ENCODE data around the gene CCIN. TPM values are rescaled to one million over a fixed set of nuclear protein-coding genes. Genes with fewer than 3 reads are reported as not detected.

The CCIN gene
- total and polyA plus RNA-seq, 2 of the 4 experiments (the other 2 are of a cell fraction): 0.80 to 1.1 TPM

DNA sequence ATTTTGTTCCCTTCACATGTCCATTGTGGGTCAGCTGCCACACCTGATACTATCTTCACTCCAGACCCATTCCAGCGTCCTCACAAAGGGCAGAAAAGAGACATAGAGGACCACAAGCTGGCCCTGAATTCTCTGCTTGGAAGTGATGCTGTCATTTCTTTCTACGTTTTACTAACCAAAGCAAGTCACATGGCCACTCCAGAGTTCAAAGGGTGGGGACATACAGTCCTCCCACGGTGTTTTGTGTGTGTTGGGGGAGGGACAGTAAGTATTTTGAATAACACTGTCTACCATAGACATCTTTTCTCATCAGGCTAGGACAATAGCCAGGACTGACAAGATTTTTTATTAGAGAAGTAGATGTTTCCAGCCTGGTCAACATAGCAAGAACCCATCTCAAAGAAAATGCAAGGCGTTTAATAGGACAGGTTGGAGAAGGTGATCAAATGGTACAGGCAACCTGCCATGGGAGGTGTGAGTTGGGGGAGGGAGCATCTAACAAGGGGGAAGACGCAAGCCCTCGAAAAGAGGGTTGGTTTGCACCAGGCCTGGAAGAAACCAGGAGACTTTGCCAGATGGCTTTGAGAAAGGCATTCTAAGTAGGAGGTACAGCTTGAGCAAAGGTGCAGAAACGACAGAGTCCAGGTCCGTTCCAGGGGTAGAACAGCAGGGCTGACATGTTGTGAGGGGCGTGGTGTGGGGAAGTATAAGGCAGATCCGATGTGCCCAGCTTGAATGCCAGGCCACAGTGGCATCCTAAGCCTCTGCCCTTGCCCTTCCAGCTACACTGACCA lies 43.9 kb upstream of the CCIN start:
- WGBS, 2 experiments (ENCODE audit: extremely low coverage in 2 of 2, insufficient read length in 1 of 2): 93% methylated on average over 4 of the region's 10 CpGs; no CpG with 5 or more reads in 1 of the 2 experiments
- Histone ChIP-seq H4K20me1 (ENCODE audit: insufficient read depth, low read length) (no peaks in the 10 kb centered on the region), H2AK5ac (ENCODE audit: low read depth, low read length) (no peak overlapping the region), H3K27me3 (ENCODE audit: control insufficient read depth, insufficient read depth, low read length) (no peaks in the 10 kb centered on the region), H2BK5ac (ENCODE audit: low read depth, low read length, poor library complexity, severe bottlenecking) (no peak overlapping the region), H3K9me1 (ENCODE audit: insufficient read depth, low read length) (no peaks in the 10 kb centered on the region; the same call in 1 of the 2 replicates), H3K4me1 (ENCODE audit: control insufficient read depth, insufficient read depth, low read length) (no peaks in the 10 kb centered on the region), H3K4me3 (ENCODE audit: insufficient read depth, low read depth, low read length) (no peak overlapping the region), H2BK15ac (ENCODE audit: low read depth, low read length) (no peak overlapping the region), H4K5ac (ENCODE audit: low read depth, low read length) (no peak overlapping the region), H3K18ac (ENCODE audit: low read depth, low read length) (no peak overlapping the region), H3K9me3 (ENCODE audit: control insufficient read depth, insufficient read depth, low read length) (no peaks in the 10 kb centered on the region), H2AFZ (replicated peaks; ENCODE audit: low read length, poor library complexity) (no peak overlapping the region), H3K36me3 (ENCODE audit: control insufficient read depth, insufficient read depth, low read length) (peaks cover 40% of the 10 kb centered on the region), H3K27ac (ENCODE audit: insufficient read depth, low read length) (no peak overlapping the region), H3K23ac (ENCODE audit: low read depth, low read length) (no peak overlapping the region), H3K14ac (replicated peaks; ENCODE audit: low read depth, low read length) (no peak overlapping the region), H2BK120ac (ENCODE audit: low read depth, low read length) (no peak overlapping the region), H4K91ac (ENCODE audit: insufficient read depth, low read depth, low read length) (no peak overlapping the region), H2AK9ac (replicated peaks; ENCODE audit: low read depth, low read length, poor library complexity) (no peak overlapping the region), H3K79me1 (ENCODE audit: low read depth in 1 of 2, low read length in 2 of 2) (0 out of 4 replicates have a peak, but pooled peaks cover 0 to 3% of the 10 kb centered on the region in 2 experiments), H2BK20ac (ENCODE audit: low read depth, low read length) (no peak overlapping the region), H4K8ac (ENCODE audit: low read depth in 2 of 2, low read length in 2 of 2) (no peak overlapping the region), H3K56ac (ENCODE audit: extremely low read depth, insufficient read depth, low read length) (no peak overlapping the region), H3K9ac (ENCODE audit: low read depth, low read length) (no peak overlapping the region), H3K4me2 (ENCODE audit: low read depth, low read length) (no peak overlapping the region), H3K4ac (ENCODE audit: low read depth, low read length) (no peak overlapping the region)
- DNase-seq: no peak
- no TSS peak for BruUV-seq (replicated peaks)
- TF ChIP-seq POLR2A (IDR thresholded peaks at IDR 0.05; ENCODE audit: low read depth, low read length) (no peak), RCOR1 (IDR thresholded peaks at IDR 0.05; ENCODE audit: insufficient replicate concordance, low read length) (no peak), SMC3 (IDR thresholded peaks at IDR 0.05; ENCODE audit: low read depth, low read length) (no peak), MAZ (IDR thresholded peaks at IDR 0.05; ENCODE audit: borderline replicate concordance, low read depth, low read length) (no peak), MXI1 (IDR thresholded peaks at IDR 0.05; ENCODE audit: borderline replicate concordance, low read depth, low read length) (no peak), NFE2L2 (IDR thresholded peaks at IDR 0.05; ENCODE audit: low read depth, low read length) (no peak), BHLHE40 (IDR thresholded peaks at IDR 0.05; ENCODE audit: low read depth, low read length) (no peak), FOS (IDR thresholded peaks at IDR 0.05; ENCODE audit: low read depth, low read length) (no peak), MAFK (IDR thresholded peaks at IDR 0.05; ENCODE audit: low read depth, low read length) (no peak)
- TF ChIP-seq, protein P1, sequence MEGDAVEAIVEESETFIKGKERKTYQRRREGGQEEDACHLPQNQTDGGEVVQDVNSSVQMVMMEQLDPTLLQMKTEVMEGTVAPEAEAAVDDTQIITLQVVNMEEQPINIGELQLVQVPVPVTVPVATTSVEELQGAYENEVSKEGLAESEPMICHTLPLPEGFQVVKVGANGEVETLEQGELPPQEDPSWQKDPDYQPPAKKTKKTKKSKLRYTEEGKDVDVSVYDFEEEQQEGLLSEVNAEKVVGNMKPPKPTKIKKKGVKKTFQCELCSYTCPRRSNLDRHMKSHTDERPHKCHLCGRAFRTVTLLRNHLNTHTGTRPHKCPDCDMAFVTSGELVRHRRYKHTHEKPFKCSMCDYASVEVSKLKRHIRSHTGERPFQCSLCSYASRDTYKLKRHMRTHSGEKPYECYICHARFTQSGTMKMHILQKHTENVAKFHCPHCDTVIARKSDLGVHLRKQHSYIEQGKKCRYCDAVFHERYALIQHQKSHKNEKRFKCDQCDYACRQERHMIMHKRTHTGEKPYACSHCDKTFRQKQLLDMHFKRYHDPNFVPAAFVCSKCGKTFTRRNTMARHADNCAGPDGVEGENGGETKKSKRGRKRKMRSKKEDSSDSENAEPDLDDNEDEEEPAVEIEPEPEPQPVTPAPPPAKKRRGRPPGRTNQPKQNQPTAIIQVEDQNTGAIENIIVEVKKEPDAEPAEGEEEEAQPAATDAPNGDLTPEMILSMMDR (conservative IDR thresholded peaks at IDR 0.05; ENCODE audit: low read depth, low read length): no peak
- POLR2A ChIA-PET (ENCODE audit: unreplicated experiment): no interaction called here
- no peak for ATAC-seq (ENCODE audit: low read depth)
- in situ Hi-C loops (cut with MboI; ENCODE audit: low sequenced_read_pairs) (no loop called here), intact Hi-C loops (cut with micrococcal nuclease) (no loop called here), dilution Hi-C loops (cut with HindIII; ENCODE audit: low sequenced_read_pairs, unreplicated experiment) (no loop called here)
- CTCF ChIA-PET: no interaction called here
